HCT116 (cell line): ENCODE data around the gene RTN4. TPM values are rescaled to one million over a fixed set of nuclear protein-coding genes. Genes with fewer than 3 reads are reported as not detected.
"Not testable (repeated sequence)": the region's sequence is repeated elsewhere in the genome, so short reads cannot be mapped to it uniquely, and the experiment has no call there.

Source experiments
- ATAC-seq: fragments of 200-7000 bp; cut with Tn5 transposase; 2 replicates; pipeline ENCODE4 v1.9.1; 2020; ENCODE audit warnings: mild to moderate bottlenecking, moderate library complexity
- BruUV-seq: library from RNA; stranded (reverse); fragments of 400-500 nt; replicated peaks from 2 replicates; lab custom pipeline; 2021; lab: Mats Ljungman, UMichigan
- CTCF ChIA-PET: fragments of 300-600 bp; sonication (Branson Sonifier 250); formaldehyde crosslinking; loops from one replicate; lab custom pipeline; 2021; ENCODE audit warnings: antibody characterized with exemption; lab: Charles Lee
- POLR2A ChIA-PET: fragments of 300-600, 350-600 bp; sonication (Branson Sonifier 250); formaldehyde crosslinking; loops from one replicate; lab custom pipeline; 2021; ENCODE audit warnings: antibody characterized with exemption; lab: Charles Lee
- RAD21 ChIA-PET, 2 experiments: fragments of 300-600 bp; sonication (Branson Sonifier 250); formaldehyde crosslinking; loops; one replicate each; lab custom pipeline; 2023; ENCODE audit warnings: low total read pairs in 2 of 2; ENCODE audit not compliant: uncharacterized antibody in 2 of 2, unreplicated experiment in 2 of 2, low non-redundant PET in 1 of 2; lab: Charles Lee
- DNase-seq: peaks from one replicate; pipeline ENCODE4 v3.0.0-alpha.2; 2010; ENCODE audit warnings: low read depth, low spot score
- H2AFZ ChIP-seq: fragments of 200-600 bp; shearing (Covaris generic), sonication (generic); 2 replicates; pipeline ENCODE4 v1.6.1; 2017; ENCODE audit warnings: low read depth, mixed run types, mixed read lengths, antibody characterized with exemption, low read length; ENCODE audit not compliant: poor library complexity, severe bottlenecking
- H3K27ac ChIP-seq: 2 replicates; pipeline ENCODE4 v1.5.1; 2012; ENCODE audit warnings: low read depth, low read length
- H3K27me3 ChIP-seq: fragments of 200-600 bp; sonication (generic); 2 replicates; pipeline ENCODE4 v1.6.1; 2016; ENCODE audit warnings: mixed run types, low read length, mixed read lengths; ENCODE audit not compliant: insufficient read depth
- H3K36me3 ChIP-seq, 2 experiments: fragments of 200-500 bp in 1 of 2; fragments of 200-600 bp in 1 of 2; sonication (Bioruptor generic) in 1 of 2; sonication (generic) in 1 of 2; 2 replicates each; pipeline versions ENCODE4 v1.5.1 to v1.6.1; 2014 to 2016; ENCODE audit warnings: low read length in 2 of 2, inconsistent platforms in 1 of 2, mixed read lengths in 1 of 2, mixed run types in 1 of 2; ENCODE audit not compliant: insufficient read depth in 2 of 2, control insufficient read depth in 1 of 2
- H3K4me1 ChIP-seq, 2 experiments: fragments of 200-600 bp in 1 of 2; sonication (generic) in 1 of 2; 2 replicates each; pipeline versions ENCODE4 v1.5.1 to v1.6.1; 2012 to 2017; ENCODE audit warnings: low read length in 2 of 2, inconsistent platforms in 1 of 2, mild to moderate bottlenecking in 1 of 2, mixed read lengths in 1 of 2, mixed run types in 1 of 2, moderate library complexity in 1 of 2; ENCODE audit not compliant: insufficient read depth in 2 of 2, control insufficient read depth in 1 of 2
- H3K4me2 ChIP-seq: fragments of 200-600 bp; sonication (generic); 2 replicates; pipeline ENCODE4 v1.6.1; 2017; ENCODE audit warnings: mixed run types, low read length, mixed read lengths
- H3K4me3 ChIP-seq, 2 experiments: fragments of 200-600 bp in 1 of 2; sonication (generic) in 1 of 2; replicated peaks in 1 of 2; 2 replicates each; pipeline ENCODE4 v1.5.1; 2011 to 2016; ENCODE audit warnings: low read length in 2 of 2, control low read depth in 1 of 2, low read depth in 1 of 2, mild to moderate bottlenecking in 1 of 2, mixed read lengths in 1 of 2, mixed run types in 1 of 2
- H3K79me2 ChIP-seq: fragments of 200-600 bp; sonication (generic); 2 replicates; pipeline ENCODE4 v1.6.1; 2017; ENCODE audit warnings: mild to moderate bottlenecking, mixed run types, low read length, moderate library complexity, mixed read lengths; ENCODE audit not compliant: insufficient read depth
- H3K9ac ChIP-seq: fragments of 200-600 bp; sonication (generic); 2 replicates; pipeline ENCODE4 v1.6.1; 2016; ENCODE audit warnings: low read length, mixed read lengths
- H3K9me2 ChIP-seq: fragments of 200-600 bp; sonication (generic), shearing (Covaris generic); 2 replicates; pipeline ENCODE4 v1.6.1; 2017; ENCODE audit warnings: mixed run types, mild to moderate bottlenecking, moderate library complexity; ENCODE audit not compliant: insufficient read depth
- H3K9me3 ChIP-seq, 2 experiments: fragments of 200-500 bp in 1 of 2; fragments of 200-600 bp in 1 of 2; sonication (Bioruptor generic) in 1 of 2; sonication (generic) in 1 of 2; 2 replicates each; pipeline ENCODE4 v1.6.1; 2014 to 2017; ENCODE audit warnings: low read length in 2 of 2, mixed read lengths in 2 of 2, inconsistent platforms in 1 of 2, low read depth in 1 of 2, mild to moderate bottlenecking in 1 of 2, mixed run types in 1 of 2, moderate library complexity in 1 of 2; ENCODE audit not compliant: control insufficient read depth in 1 of 2, insufficient read depth in 1 of 2
- H4K20me1 ChIP-seq: fragments of 200-600 bp; sonication (generic), shearing (Covaris generic); 2 replicates; pipeline ENCODE4 v1.6.1; 2017; ENCODE audit warnings: mixed run types, mild to moderate bottlenecking, moderate library complexity; ENCODE audit not compliant: insufficient read depth
- ATF3 ChIP-seq: IDR thresholded peaks from 2 replicates; pipeline ENCODE4 v1.6.1; 2012
- FOSL1 ChIP-seq: IDR thresholded peaks from 2 replicates; pipeline ENCODE4 v1.6.1; 2012; ENCODE audit warnings: low read depth
- SIN3A ChIP-seq: IDR thresholded peaks from 2 replicates; pipeline ENCODE4 v1.6.1; 2012; ENCODE audit warnings: low read depth
- SP1 ChIP-seq: IDR thresholded peaks from 2 replicates; pipeline ENCODE4 v1.6.1; 2012; ENCODE audit warnings: low read depth
- TCF7L2 ChIP-seq: IDR thresholded peaks from 2 replicates; pipeline ENCODE4 v1.7.0; 2011; ENCODE audit warnings: borderline replicate concordance, inconsistent platforms; ENCODE audit not compliant: insufficient read depth, insufficient read length; ENCODE audit errors: extremely low read depth
- ZNF274 ChIP-seq: fragments of 200-500 bp; sonication (Bioruptor generic); IDR thresholded peaks from 2 replicates; pipeline ENCODE4 v1.6.1; 2014; ENCODE audit warnings: mild to moderate bottlenecking, low read depth, low read length, inconsistent platforms
- intact Hi-C: fragments of 100-400 bp; cut with micrococcal nuclease; formaldehyde crosslinking; loops from 2 replicates; pipeline ENCODE4 v1.10.0; 2022
- total RNA-seq: library from RNA; stranded (reverse); gene quantifications from one replicate; pipeline ENCODE4 v1.2.1, GENCODE V29; 2021; ENCODE audit not compliant: unreplicated experiment

The RTN4 gene
- total RNA-seq, 1 experiment from 2014 or later: 221 TPM

DNA sequence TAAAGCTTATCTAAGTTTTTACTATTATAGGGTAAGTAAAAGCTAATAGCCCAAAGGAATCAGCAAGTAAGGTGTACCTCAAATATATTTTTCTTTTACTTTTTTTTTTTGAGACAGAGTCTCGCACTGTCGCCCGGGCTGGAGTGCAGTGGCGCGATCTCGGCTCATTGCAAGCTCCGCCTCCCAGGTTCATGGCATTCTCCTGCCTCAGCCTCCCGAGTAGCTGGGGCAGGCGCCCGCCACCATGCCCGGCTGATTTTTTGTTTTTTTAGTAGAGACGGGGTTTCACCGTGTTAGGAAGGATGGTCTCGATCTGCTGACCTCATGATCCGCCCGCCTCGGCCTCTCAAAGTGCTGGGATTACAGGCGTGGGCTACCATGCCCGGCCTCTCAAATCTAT lies 59.6 kb downstream of the RTN4 start:
- CTCF ChIA-PET, H3K9ac ChIP-seq, H3K27ac ChIP-seq, H3K9me3 ChIP-seq, H3K27me3 ChIP-seq, H3K4me1 ChIP-seq, H3K4me3 ChIP-seq, H3K9me2 ChIP-seq, H2AFZ ChIP-seq, RAD21 ChIA-PET, DNase-seq, intact Hi-C loops, ATAC-seq, POLR2A ChIA-PET, H3K4me2 ChIP-seq, BruUV-seq: not testable (repeated sequence)
- peaks cover 24% of the 10 kb centered on the region; the same call in 1 of the 2 replicates for H4K20me1 ChIP-seq
- H3K36me3 ChIP-seq: peaks cover 0 to 11% of the 10 kb centered on the region in 2 experiments; a peak in 1 of 4 replicates
- H3K79me2 ChIP-seq: peaks cover 100% of the 10 kb centered on the region

DNA sequence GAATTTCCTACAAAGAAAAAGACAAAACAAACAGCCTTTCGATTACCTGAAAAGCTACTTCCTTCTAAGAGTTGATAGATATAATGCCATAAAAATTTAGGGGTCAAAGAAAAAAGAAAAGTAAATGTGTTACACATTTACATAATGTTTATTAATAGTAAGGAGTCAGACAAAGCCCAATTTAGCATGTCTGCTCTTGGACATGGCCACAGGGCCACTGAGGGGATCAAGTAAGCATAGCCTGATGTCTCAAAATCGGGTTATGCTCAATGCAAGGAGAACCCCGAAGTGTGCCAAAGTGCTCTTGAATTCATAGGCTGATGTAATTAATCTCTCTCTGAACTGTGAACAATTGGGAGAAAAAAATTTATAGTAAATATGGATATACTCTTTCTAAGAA lies 61.6 kb downstream of the RTN4 start:
- ATAC-seq (no peak), DNase-seq (no peak)
- Histone ChIP-seq H2AFZ (no peak overlapping the region), H3K79me2 (peaks cover 100% of the 10 kb centered on the region), H3K27me3 (no peaks in the 10 kb centered on the region), H3K27ac (no peak overlapping the region), H3K36me3 (peaks cover 0 to 13% of the 10 kb centered on the region in 2 experiments; a peak in 1 of 4 replicates), H3K4me2 (no peak overlapping the region), H3K9ac (no peak overlapping the region), H4K20me1 (peaks cover 20% of the 10 kb centered on the region; the same call in 1 of the 2 replicates), H3K4me3 (no peak overlapping the region), H3K4me1 (peaks cover 7 to 29% of the 10 kb centered on the region in 2 experiments; a peak in 3 of 4 replicates), H3K9me2 (no peaks in the 10 kb centered on the region), H3K9me3 (no peaks in the 10 kb centered on the region)
- ChIA-PET RAD21 (no interaction called here), POLR2A (no interaction called here), CTCF (no interaction called here)
- TF ChIP-seq SP1 (no peak), ATF3 (no peak), TCF7L2 (no peak), FOSL1 (no peak), SIN3A (no peak), ZNF274 (no peak)
- BruUV-seq: no TSS peak
- intact Hi-C loops: no loop called here
